Stomach (tissue), 9 donors: ENCODE data around the gene RRBP1. TPM values are rescaled to one million over a fixed set of nuclear protein-coding genes. Genes with fewer than 3 reads are reported as not detected.
A peak's percentile ranks its signal among the peaks of the same experiment; 100 is the strongest.

ENCODE experiments used
- DNase-seq, 2 donors: peaks; one replicate each; pipeline versions ENCODE4 v3.0.0 to v3.0.0-alpha.2; 2013 to 2019
- H3K27ac ChIP-seq, 5 donors: fragments of 200-600 bp in 4 of 5; sonication (generic) in 4 of 5; one replicate each; pipeline ENCODE4 v1.5.1; 2013 to 2019; ENCODE audit warnings: mild to moderate bottlenecking in 1 of 5, moderate library complexity in 1 of 5
- H3K27me3 ChIP-seq, 3 donors: fragments of 200-600 bp; sonication (generic); one replicate each; pipeline ENCODE4 v1.5.1; 2017 to 2019; ENCODE audit warnings: mixed run types in 1 of 3
- H3K36me3 ChIP-seq, 4 donors: fragments of 200-600 bp; sonication (generic); 1 replicate in 3 of 4; 2 replicates in 1 of 4; pipeline ENCODE4 v1.5.1; 2016 to 2019
- H3K4me1 ChIP-seq, 4 donors: fragments of 200-600 bp; sonication (generic); one replicate each; pipeline ENCODE4 v1.5.1; 2016 to 2019
- H3K4me3 ChIP-seq, 4 donors: fragments of 200-600 bp; sonication (generic) in 3 of 4; one replicate each; pipeline ENCODE4 v1.5.1; 2016 to 2019; ENCODE audit warnings: mild to moderate bottlenecking in 1 of 4
- H3K9me3 ChIP-seq, 4 donors: fragments of 200-600 bp; sonication (generic); one replicate each; pipeline ENCODE4 v1.5.1; 2016 to 2019
- EP300 ChIP-seq: sonication (generic); formaldehyde crosslinking; IDR thresholded peaks from one replicate; pipeline ENCODE4 v1.6.1; 2017; ENCODE audit warnings: antibody characterized with exemption
- POLR2A ChIP-seq, 4 donors: fragments of 450-650 bp; IDR thresholded peaks; one replicate each; pipeline ENCODE4 v1.6.1; 2016; ENCODE audit warnings: antibody characterized with exemption in 4 of 4, control low read depth in 2 of 4, mild to moderate bottlenecking in 1 of 4, moderate library complexity in 1 of 4
- POLR2AphosphoS5 ChIP-seq, 3 donors: sonication (generic); formaldehyde crosslinking; IDR thresholded peaks; one replicate each; pipeline ENCODE4 v1.6.1; 2016; ENCODE audit warnings: antibody characterized with exemption in 3 of 3
- whole genome bisulfite sequencing, 5 donors: extraction: QIAGEN DNeasy Blood & Tissue Kit in 3 of 5; methylation state at CpG; one replicate each; pipeline versions ENCODE4 v1.1.5 to v1.1.7; 2013 to 2018; 5-methylcytosine and 5-hydroxymethylcytosine counted together
- intact Hi-C: fragments of 100-400 bp; cut with DNase I; formaldehyde crosslinking; loops from one replicate; pipeline ENCODE4 v1.15.1; 2023; ENCODE audit warnings: low total_unique reads
- polyA plus RNA-seq, 3 donors: library from polyadenylated mRNA; stranded (reverse); fragments of 200-250 nt; gene quantifications; one replicate each; pipeline ENCODE4 v1.2.3, GENCODE V29; 2013
- total RNA-seq, 5 donors: library from RNA; depleted of rRNA; stranded (reverse); fragments of >200 nt; gene quantifications; one replicate each; pipeline versions ENCODE4 v1.1.0 to v1.2.3, GENCODE V29; 2014 to 2016
- TF ChIP-seq, protein P1 (sequence below), 7 experiments: fragments of 450-650 bp in 4 of 7; fragments of 200-600 bp in 3 of 7; sonication (generic) in 3 of 7; IDR thresholded peaks; one replicate each; pipeline ENCODE4 v1.5.1; 2016 to 2019; ENCODE audit warnings: antibody characterized with exemption in 7 of 7, control low read depth in 2 of 7, mild to moderate bottlenecking in 1 of 7
- donor health status: healthy with polysubstance abuse.
- donor health status: Bipolar disorder and iron deficiency.
- donor health status: healthy.

Gene RRBP1
- total and polyA plus RNA-seq, 8 donors, result 34.4 to 456 (median 132) TPM

DNA sequence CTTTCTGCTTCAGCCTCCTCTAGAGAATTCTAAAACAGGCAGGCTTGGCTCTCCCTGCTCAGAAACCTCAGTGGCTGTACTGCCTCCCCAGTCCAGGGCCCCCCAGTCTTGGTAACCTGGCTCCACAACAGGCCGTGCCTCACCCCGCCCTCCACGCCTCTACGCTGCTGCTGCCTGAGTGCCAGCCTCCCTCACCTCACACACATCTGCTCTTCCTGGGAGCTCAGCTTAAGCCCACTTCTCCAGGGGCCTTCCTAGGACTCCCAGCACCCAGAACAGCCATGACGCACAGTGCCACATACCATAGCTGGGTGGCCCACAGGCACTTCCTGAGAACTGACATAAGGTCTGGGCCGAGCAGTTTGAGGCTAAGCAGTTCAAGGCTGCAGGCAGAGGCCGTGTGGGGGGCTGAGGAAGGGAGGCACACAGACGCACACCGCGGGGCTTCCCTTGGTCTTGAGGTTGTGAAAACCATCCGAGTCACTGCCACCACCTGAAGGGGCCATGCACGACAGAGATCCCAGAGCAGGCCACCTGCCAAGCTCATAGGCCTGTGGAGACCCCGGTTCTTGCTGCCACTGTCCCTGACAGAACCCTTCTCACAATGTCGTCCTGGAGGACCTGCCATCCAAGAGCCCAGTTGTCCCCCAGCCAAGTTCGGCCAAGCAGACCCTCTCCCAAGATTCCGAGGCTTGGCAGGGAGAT, 69.6 kb downstream of the RRBP1 start:
- Histone ChIP-seq H3K4me1 (peaks cover 70 to 99% (median 81%) of the 10 kb centered on the region in 4 donors), H3K27me3 (no peaks in the 10 kb centered on the region), H3K27ac (peak overlapping the region; percentile 67 to 85 (median 83)), H3K9me3 (no peaks in the 10 kb centered on the region), H3K36me3 (peaks cover 20 to 73% (median 58%) of the 10 kb centered on the region in 4 donors), H3K4me3 (no peak overlapping the region)
- intact Hi-C loops, result no loop called here
- 23 to 46% (median 39%) methylated on average over 14 to 16 of the region's 16 CpGs for WGBS, 5 donors
- peak in 1 of 2 donors; percentile 76 for DNase-seq
- peak in 2 of 3 donors; percentile 32 to 80 for TF ChIP-seq POLR2AphosphoS5 (IDR thresholded peaks at IDR 0.05)
- TF ChIP-seq EP300, result peak; percentile 92
- TF ChIP-seq POLR2A (IDR thresholded peaks at IDR 0.05), result no peak
- TF ChIP-seq, protein P1, sequence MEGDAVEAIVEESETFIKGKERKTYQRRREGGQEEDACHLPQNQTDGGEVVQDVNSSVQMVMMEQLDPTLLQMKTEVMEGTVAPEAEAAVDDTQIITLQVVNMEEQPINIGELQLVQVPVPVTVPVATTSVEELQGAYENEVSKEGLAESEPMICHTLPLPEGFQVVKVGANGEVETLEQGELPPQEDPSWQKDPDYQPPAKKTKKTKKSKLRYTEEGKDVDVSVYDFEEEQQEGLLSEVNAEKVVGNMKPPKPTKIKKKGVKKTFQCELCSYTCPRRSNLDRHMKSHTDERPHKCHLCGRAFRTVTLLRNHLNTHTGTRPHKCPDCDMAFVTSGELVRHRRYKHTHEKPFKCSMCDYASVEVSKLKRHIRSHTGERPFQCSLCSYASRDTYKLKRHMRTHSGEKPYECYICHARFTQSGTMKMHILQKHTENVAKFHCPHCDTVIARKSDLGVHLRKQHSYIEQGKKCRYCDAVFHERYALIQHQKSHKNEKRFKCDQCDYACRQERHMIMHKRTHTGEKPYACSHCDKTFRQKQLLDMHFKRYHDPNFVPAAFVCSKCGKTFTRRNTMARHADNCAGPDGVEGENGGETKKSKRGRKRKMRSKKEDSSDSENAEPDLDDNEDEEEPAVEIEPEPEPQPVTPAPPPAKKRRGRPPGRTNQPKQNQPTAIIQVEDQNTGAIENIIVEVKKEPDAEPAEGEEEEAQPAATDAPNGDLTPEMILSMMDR (IDR thresholded peaks at IDR 0.05), result no peak

DNA sequence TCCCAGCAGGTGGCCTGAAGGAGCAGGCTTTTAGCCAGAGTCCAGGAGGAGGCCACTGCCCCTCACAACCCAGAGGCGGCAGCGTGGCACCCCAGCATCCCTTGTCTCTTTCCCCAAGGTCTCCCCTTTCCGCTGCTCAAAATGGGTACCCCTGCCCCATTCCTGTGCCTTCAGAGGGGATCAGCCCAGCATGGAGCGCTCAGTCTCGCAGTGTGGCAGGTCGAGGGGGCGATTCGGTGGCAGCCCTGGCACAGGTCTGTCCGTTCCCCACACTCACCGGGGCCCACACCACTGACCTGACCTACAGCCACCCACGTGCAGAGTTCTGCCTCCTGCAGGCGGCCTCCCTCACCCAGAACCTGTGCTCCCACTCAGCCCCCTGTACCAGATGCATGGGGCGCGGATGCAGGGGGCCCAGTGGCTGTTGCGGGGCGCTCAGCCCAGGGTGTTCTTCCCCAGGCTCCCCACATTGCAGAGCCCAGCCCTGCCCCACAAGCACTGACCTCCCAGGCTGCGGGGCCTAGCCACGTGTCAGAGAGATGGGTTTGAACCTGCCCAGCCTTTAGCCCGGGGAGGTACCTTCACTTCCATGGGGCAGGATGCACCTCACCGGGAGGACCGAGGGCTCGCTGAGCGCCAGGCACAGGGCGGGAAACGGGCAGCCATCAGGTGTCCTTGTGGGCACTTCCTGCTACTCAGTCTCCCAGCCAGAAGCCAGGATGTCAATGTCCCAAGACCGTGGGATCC, 70.3 kb downstream of the RRBP1 start:
- WGBS, 5 donors, result 46 to 54% (median 53%) methylated on average over 19 to 26 of the region's 26 CpGs
- Histone ChIP-seq H3K27me3 (no peaks in the 10 kb centered on the region), H3K4me3 (no peak overlapping the region), H3K9me3 (no peaks in the 10 kb centered on the region), H3K27ac (peak overlapping the region; percentile 67 to 85 (median 83)), H3K4me1 (peaks cover 63 to 99% (median 81%) of the 10 kb centered on the region in 4 donors), H3K36me3 (peaks cover 13 to 71% (median 59%) of the 10 kb centered on the region in 4 donors)
- TF ChIP-seq POLR2AphosphoS5 (IDR thresholded peaks at IDR 0.05) (no peak), EP300 (no peak), POLR2A (IDR thresholded peaks at IDR 0.05) (no peak)
- TF ChIP-seq, protein P1 (IDR thresholded peaks at IDR 0.05), result peak in 4 of 7 experiments; percentile 42 to 76 (median 56)
- DNase-seq, result peak; percentile 72 to 74
- intact Hi-C loops, result no loop called here

DNA sequence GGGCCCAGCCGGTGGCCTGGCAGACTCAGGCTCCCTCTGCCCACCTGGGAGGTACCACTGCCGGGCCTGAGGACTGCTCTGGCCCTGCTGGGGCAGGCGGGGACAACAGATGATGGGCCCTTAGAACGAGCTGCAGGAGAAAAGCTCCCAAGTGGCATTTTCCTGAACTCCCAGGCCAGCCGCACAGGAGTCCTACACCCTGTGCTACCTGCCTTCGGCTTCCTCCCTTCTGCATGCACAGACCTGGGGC, 70.8 kb downstream of the RRBP1 start:
- Histone ChIP-seq H3K4me1 (peaks cover 58 to 99% (median 81%) of the 10 kb centered on the region in 4 donors), H3K27ac (peak overlapping the region; percentile 67 to 85 (median 83)), H3K36me3 (peaks cover 8 to 66% (median 59%) of the 10 kb centered on the region in 4 donors), H3K4me3 (no peak overlapping the region), H3K27me3 (no peaks in the 10 kb centered on the region), H3K9me3 (no peaks in the 10 kb centered on the region)
- TF ChIP-seq, protein P1 (IDR thresholded peaks at IDR 0.05), result peak in 1 of 7 experiments; percentile 51
- TF ChIP-seq POLR2AphosphoS5 (IDR thresholded peaks at IDR 0.05), result no peak
- no peak for DNase-seq
- 20 to 53% (median 26%) methylated on average over 5 to 6 of the region's 6 CpGs for WGBS, 5 donors
- intact Hi-C loops, result no loop called here

DNA sequence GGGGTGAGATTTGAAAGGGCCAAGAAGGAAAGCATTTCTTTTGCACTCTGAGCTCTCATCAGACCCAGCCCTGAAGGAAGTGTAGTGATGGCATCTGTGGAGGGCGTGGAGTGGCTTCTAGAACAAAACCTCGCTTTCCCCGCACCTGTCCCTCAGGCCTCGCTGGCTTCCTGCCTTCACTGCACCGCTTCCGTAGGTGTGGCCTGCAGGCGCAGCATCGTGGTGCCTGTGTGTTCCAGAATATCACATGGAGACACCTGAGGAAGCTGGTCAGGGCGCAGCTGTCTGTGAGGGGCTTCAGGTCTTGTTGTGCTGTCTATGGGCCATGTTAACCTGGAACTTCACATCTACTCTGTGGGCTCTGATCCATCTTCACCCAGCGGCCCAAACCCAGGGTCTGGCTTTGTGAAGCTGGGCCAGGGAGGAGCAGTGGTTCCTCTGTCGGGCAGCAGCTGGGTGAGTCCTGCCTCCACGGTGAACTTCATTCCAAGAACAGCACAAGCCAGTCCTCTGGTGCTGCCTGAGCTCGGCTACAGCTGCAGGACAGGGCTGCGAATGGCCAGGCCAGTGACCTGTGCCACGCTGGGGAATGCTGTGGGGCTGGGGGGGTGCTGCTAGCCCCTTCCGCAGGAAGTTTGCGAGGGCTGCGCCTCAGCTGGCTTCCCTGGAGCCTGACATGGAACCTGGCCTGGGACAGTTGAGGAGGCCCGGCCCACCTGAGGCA, 71.3 kb downstream of the RRBP1 start:
- H3K27me3 ChIP-seq, result no peaks in the 10 kb centered on the region
- peaks cover 58 to 99% (median 80%) of the 10 kb centered on the region in 4 donors for H3K4me1 ChIP-seq
- TF ChIP-seq POLR2AphosphoS5 (IDR thresholded peaks at IDR 0.05), result peak in 2 of 3 donors; percentile 1 to 18
- TF ChIP-seq POLR2A (IDR thresholded peaks at IDR 0.05), result no peak
- no peak for TF ChIP-seq EP300
- TF ChIP-seq, protein P1 (IDR thresholded peaks at IDR 0.05), result no peak
- intact Hi-C loops, result no loop called here
- H3K27ac ChIP-seq, result peak overlapping the region; percentile 67 to 85 (median 83)
- H3K4me3 ChIP-seq, result no peak overlapping the region
- WGBS, 5 donors, result 29 to 48% (median 34%) methylated on average over 15 to 19 of the region's 19 CpGs
- peak; percentile 66 for DNase-seq
- no peaks in the 10 kb centered on the region for H3K9me3 ChIP-seq
- H3K36me3 ChIP-seq, result peaks cover 5 to 64% (median 58%) of the 10 kb centered on the region in 4 donors
